HepG2 (cell line): ENCODE results near the gene MRPL18. TPM values are rescaled to one million over a fixed set of nuclear protein-coding genes. Genes with fewer than 3 reads are reported as not detected.

Source experiments
- BRF2 ChIP-seq: sonication (generic); formaldehyde crosslinking; IDR thresholded peaks from 2 replicates; pipeline ENCODE4 v1.8.1; 2022; ENCODE audit warnings: mild to moderate bottlenecking, missing genetic modification reagents
- CHD2 ChIP-seq: IDR thresholded peaks from 2 replicates; pipeline ENCODE4 v1.6.1; 2011; ENCODE audit warnings: low read depth, low read length, improper control_type of control experiment
- EP300 ChIP-seq, 3 experiments: sonication (generic) in 1 of 3; formaldehyde crosslinking in 1 of 3; IDR thresholded peaks; 2 replicates each; pipeline versions ENCODE4 v1.5.1 to v1.6.1; 2011 to 2020; ENCODE audit warnings: low read depth in 2 of 3, low read length in 2 of 3, borderline replicate concordance in 1 of 3, improper control_type of control experiment in 1 of 3, mild to moderate bottlenecking in 1 of 3, missing genetic modification reagents in 1 of 3, moderate library complexity in 1 of 3
- FOXO4 ChIP-seq: sonication (generic); formaldehyde crosslinking; conservative IDR thresholded peaks from 2 replicates; pipeline ENCODE4 v1.8.1; 2023; ENCODE audit warnings: missing genetic modification reagents
- IRF9 ChIP-seq: sonication (generic); formaldehyde crosslinking; IDR thresholded peaks from 2 replicates; pipeline ENCODE4 v1.8.0; 2022; ENCODE audit warnings: missing genetic modification reagents, mild to moderate bottlenecking, borderline replicate concordance
- KDM3A ChIP-seq: IDR thresholded peaks from 2 replicates; pipeline ENCODE4 v1.6.1; 2018; ENCODE audit warnings: low read depth, missing compliant biosample characterization
- KLF13 ChIP-seq: sonication (generic); formaldehyde crosslinking; IDR thresholded peaks from 2 replicates; pipeline ENCODE4 v1.4.0; 2020; ENCODE audit warnings: mild to moderate bottlenecking, missing genetic modification reagents
- NFYC ChIP-seq: IDR thresholded peaks from 2 replicates; pipeline ENCODE4 v1.6.1; 2016; ENCODE audit warnings: missing genetic modification reagents, missing compliant biosample characterization
- UBTF ChIP-seq: sonication (generic); formaldehyde crosslinking; IDR thresholded peaks from 2 replicates; pipeline ENCODE4 v1.4.0; 2020; ENCODE audit warnings: mild to moderate bottlenecking, missing genetic modification reagents
- ZBED4 ChIP-seq: sonication (generic); formaldehyde crosslinking; IDR thresholded peaks from 2 replicates; pipeline ENCODE4 v1.4.0; 2020; ENCODE audit warnings: missing genetic modification reagents, borderline replicate concordance
- ZNF205 ChIP-seq: IDR thresholded peaks from 2 replicates; pipeline ENCODE4 v1.6.1; 2018; ENCODE audit warnings: missing biosample characterization, missing genetic modification reagents
- ZNF503 ChIP-seq: sonication (generic); formaldehyde crosslinking; IDR thresholded peaks from 2 replicates; pipeline ENCODE4 v1.4.0; 2020; ENCODE audit warnings: missing genetic modification reagents
- ZNF567 ChIP-seq: sonication (generic); formaldehyde crosslinking; IDR thresholded peaks from 2 replicates; pipeline ENCODE4 v1.8.1; 2023; ENCODE audit warnings: mild to moderate bottlenecking, missing genetic modification reagents, borderline replicate concordance
- ZSCAN31 ChIP-seq: sonication (generic); formaldehyde crosslinking; IDR thresholded peaks from 2 replicates; pipeline ENCODE4 v1.5.0; 2020; ENCODE audit warnings: low read depth, mild to moderate bottlenecking, missing genetic modification reagents
- polyA plus RNA-seq, 8 experiments: library from polyadenylated mRNA; depleted of rRNA in 3 of 8; stranded (reverse) in 7 of 8; unstranded in 1 of 8; fragments of >200 nt; fragmentation: Illumina TruSeq in 4 of 8; extraction: Trizol in 4 of 8; gene quantifications; 2 replicates each; pipeline versions ENCODE4 v1.2.1 to v1.2.3, GENCODE V29; 2011 to 2016; ENCODE audit warnings: low read depth in 4 of 8, missing spikeins in 1 of 8, mixed read lengths in 1 of 8; ENCODE audit not compliant: insufficient read depth in 1 of 8
- total RNA-seq, 5 experiments: library from RNA; depleted of rRNA; stranded (reverse); fragments of >200 nt; fragmentation: Illumina TruSeq; extraction: Trizol; gene quantifications; 2 replicates each; pipeline ENCODE4 v1.2.3, GENCODE V29; 2016; ENCODE audit warnings: low read depth in 1 of 5

MRPL18 gene
- total and polyA plus RNA-seq, 2 of the 13 experiments (the other 11 are each of a cell fraction or from before 2014, with no cell fraction given) = 85.6 to 176 TPM

GRCh38 chr6:159790149-159790955 is at the start of gene MRPL18 (continued):
- TF ChIP-seq ZSCAN31 (no peak; the same call in 1 of the 2 replicates), ZNF567 (CRISPR knock-in tag) (peak; percentile 22; the same call in 1 of the 2 replicates), ZNF205 (no peak), ZNF503 (CRISPR knock-in tag) (0 out of 2 replicates have a peak, but pooled peaks have one; percentile 12), KLF13 (CRISPR knock-in tag) (no peak), IRF9 (0 out of 2 replicates have a peak, but pooled peaks have one; percentile 25), KDM3A (CRISPR knock-in tag) (no peak), UBTF (CRISPR knock-in tag) (peak; percentile 15; the same call in 1 of the 2 replicates), BRF2 (CRISPR knock-in tag) (peak; percentile 4; the same call in 1 of the 2 replicates), EP300 (IDR thresholded peaks at IDR 0.05; ENCODE audit: low read depth in 2 of 2, low read length in 2 of 2) (no peak), EP300 (CRISPR knock-in tag; IDR thresholded peaks at IDR 0.05; ENCODE audit: borderline replicate concordance) (no peak), FOXO4 (CRISPR knock-in tag) (no peak), CHD2 (0 out of 2 replicates have a peak, but pooled peaks have one; percentile 49), ZBED4 (CRISPR knock-in tag) (0 out of 2 replicates have a peak, but pooled peaks have one; percentile 32), NFYC (CRISPR knock-in tag) (peak; percentile 95)
